ENCODE data around the gene AAMP. TPM values are rescaled to one million over a fixed set of nuclear protein-coding genes. Genes with fewer than 3 reads are reported as not detected.
"Not testable (repeated sequence)": the region's sequence is repeated elsewhere in the genome, so short reads cannot be mapped to it uniquely, and the experiment has no call there.

AAMP gene
- polyA plus RNA-seq, 12 donors, result 74.7 to 93.4 (median 82.9) TPM; not detected in 1

- DNase-seq, result no peak
These were observed 8.0 kb upstream of the AAMP start for GRCh38 chr2:218277921-218278320.

- DNase-seq, result no peak
These were observed 7.2 kb upstream of the AAMP start for GRCh38 chr2:218276986-218277755.

DNA sequence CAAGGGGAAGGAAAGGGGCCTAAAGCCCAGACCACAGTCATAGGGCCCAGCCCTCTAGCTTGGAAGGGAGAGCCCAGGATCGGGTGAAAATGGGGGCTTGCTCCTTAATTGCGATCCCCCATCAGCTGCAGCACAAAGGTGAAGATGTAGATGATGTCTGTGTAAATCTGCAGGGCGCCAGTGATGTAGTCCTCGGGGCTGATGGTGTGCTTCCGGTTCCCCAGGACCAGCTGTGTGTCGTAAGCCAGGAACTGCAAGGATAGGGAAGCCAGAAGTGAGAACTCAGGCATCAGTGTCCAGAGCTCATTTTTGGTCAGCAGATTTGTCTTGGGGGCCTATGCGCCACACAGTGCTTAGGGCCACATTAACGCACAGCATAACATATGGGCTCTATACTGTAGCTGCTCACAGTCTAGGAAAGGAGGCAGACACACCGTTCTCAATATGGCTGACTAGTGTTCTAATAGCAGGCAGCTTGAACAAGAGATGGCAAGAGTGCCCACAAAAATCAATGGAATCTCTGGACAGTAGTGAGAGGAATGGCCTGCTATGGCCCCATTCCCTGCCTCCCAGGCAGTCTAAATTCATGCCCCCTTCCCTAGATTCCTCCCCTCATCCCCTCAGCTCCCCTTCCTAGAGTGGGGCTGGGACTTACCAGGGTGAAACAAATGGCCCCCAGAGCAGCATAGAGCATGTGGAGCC, 5.6 kb upstream of the AAMP start:
- no peak for DNase-seq

DNA sequence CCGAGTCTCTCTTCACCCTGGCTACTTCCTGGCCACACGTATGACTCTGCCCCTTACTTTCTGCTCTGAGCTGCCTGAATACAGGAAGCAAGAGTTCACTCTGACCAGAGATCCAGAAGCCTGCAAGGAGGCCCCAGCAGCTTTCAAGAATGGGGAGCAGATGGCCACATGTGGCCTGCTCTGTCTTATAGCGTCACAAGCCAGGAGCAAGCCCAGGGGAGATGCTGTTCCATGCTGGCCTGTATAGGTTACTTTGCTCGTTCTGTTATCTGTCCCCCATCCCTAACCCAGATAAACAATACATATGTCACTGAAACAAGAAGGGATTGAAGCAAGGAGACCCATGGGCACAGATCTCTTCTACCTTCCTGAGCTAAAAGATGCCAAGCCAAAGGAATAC, 4.6 kb upstream of the AAMP start:
- no peak for DNase-seq

GRCh38 chr2:218273908-218274249, 3.9 kb upstream of the AAMP start:
- no peak for DNase-seq

DNA sequence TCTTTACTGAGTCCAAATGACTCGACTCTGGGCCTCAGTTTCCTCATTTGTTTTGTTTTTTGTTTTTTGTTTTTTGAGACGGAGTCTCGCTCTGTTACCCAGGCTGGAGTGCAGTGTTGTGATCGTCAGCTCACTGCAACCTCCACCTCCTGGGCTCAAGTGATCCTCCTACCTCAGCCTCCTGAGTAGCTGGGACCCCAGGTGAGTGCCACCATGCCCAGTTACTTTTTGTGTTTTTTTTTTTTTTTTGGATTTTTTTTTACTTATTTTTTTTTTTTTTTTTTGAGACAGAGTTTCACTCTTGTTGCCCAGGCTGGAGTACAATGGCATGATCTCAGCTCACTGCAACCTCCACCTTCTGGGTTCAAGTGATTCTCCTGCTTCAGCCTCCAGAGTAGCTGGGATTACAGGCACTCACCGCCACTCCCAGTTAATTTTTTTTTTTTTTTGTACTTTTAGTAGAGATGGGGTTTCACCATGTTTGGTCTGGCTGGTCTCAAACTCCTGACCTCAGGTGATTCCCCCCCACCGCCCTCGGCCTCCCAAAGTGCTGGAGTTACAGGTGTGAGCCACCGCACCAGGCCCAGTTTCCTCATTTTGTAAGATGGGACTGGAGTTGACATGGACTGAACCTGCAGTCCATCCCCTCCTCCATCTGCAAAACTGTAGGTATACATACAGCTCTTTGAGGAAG, 3.4 kb upstream of the AAMP start:
- DNase-seq, result not testable (repeated sequence)

- DNase-seq, result peak; percentile 83
These were observed 2.7 kb upstream of the AAMP start for GRCh38 chr2:218272531-218273212.

DNA sequence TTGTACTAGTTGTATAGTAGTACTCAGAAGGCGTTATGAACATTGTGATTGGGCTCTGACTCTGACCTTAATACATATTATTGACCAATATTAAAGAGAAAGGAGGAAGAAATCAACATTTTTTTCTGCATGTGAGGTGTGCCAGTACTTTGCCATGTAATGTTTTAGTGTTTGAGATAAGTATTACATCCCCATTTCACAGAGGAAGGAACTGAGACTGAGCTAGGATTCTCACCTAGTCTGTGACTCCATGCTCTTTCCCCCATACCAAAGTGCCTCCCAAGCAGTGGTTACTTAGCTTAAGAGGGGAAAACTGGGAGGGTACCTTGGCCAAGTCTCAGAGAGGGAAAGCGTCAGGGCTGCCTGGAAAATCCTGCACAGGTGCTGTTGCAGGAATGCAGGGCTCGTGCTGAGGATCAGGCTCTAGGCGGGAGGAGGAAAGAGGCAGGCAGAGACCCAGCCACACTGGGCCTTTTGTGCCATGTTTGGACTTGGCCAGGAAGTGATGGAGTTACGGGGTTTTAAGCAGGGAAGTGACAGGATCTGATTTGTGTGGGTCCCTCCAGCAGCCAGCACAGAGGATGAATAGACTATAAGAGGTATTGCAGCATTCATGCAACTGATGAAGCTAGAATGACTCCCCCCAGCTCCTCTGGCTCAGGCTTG, 2.1 kb upstream of the AAMP start:
- no peak for DNase-seq

DNA sequence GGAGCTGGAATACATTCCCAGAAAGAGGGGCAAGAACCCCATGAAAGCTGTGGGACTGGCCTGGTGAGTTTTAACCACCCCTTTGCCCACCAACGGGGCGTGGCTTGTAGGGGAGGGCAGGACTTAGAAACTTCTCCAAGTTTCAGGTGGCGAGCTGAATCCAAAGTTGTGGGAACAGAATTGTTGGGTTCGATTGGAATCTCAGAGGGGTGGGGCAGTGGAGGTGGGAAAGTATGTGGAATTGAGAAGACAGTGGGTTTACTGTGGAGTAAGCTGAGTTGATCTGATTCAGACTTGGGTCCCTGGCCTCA, 1.5 kb upstream of the AAMP start:
- DNase-seq, result no peak

DNA sequence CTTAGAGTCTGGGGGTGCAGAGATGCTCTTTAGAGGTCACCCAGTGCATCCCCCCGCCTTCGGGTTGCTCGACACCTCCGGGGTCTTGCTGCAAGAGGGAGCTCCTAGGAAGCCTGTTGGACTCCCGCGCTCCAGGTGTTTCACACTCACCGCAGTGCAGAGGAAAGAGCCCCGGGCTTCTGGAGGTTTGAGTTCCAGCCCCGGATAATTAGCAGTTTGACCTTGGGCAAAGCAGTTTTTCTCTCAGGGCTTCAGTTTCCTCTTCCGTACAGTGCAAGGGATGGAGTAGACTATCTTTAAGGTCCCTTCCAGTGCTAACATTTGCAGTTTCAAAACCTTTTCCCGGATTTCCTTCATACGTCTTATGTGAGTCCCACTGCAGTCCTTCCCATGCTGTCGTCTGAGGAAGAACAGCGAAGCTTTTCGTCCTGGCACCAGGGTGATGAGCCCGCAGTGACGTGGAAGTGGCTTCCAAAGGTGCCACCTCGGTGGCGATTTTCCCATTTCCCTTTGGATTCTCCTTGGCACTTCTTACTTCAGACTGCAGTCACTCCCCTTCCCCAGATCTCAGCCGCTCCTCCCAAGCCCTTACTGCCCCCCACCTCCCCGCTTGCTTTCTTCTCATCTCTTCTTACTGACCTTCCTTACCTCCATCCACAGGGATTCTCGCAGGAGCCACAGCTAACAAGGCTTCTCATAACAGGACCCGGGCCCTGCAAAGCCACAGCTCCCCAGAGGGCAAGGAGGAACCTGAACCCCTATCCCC, 967 bp upstream of the AAMP start:
- no peak for DNase-seq

GRCh38 chr2:218267259-218267658, 2.7 kb downstream of the AAMP start:
- no peak for DNase-seq

GRCh38 chr2:218266316-218266979, 3.5 kb downstream of the AAMP start:
- no peak for DNase-seq

DNA sequence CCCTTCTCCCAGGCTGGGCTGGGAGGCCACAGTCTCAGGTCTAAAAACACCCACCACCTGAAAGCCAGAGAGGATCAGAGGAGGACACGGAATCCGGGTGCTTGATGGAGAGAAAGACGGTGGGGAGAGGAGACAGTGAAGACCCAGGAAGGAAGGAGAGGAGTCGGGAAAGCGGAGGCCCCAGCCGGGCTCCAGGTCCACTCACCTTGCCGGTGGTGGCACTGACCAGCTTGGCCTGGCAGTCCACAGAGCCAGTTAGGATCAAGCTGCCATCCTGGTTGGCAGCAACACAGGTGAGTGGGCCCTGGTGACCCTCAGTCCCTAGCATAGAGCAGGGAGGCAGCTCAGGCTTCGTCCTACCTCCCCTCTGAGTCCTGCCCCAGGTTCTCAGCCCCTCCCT, 4.3 kb downstream of the AAMP start:
- DNase-seq, result no peak

DNA sequence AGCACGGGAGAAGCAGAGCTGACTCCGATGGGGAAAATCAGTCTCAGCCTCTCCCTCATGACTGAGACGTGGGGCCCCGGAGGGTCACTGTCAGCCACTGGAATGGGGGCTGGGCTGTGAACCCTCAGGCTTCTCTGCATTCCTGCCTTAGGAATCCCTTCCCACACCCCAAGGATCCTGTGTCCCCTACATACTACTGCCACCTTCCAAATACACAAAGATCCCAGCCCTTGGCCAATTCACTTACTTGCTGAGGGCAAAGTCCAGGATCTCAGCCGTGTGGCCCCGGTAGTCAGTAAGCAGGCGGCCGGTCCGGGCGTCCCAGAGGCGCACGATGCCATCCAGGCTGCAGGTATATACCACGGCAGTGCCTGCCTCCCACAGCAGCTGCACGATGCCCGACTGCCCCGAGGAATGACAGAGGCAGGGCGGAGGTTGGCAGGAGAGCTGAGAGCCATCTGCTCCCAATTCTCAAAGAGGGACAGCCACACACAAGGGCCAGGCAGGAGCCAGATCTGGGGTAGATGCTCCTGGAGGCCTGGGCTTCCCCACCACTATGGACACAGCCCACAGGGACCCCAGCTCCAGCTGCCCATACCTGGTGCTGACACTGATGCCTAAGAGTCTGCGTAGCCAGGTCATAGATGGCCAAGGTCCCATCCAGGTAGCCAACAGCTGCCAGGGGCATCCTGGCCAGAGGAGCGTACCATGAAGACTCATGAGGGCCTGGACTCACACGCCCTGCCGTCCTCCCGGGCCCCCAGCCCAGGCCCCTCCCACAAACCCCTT, 5.0 kb downstream of the AAMP start:
- DNase-seq, result no peak

- DNase-seq, result no peak
These were observed 5.9 kb downstream of the AAMP start for GRCh38 chr2:218263817-218264641.

DNA sequence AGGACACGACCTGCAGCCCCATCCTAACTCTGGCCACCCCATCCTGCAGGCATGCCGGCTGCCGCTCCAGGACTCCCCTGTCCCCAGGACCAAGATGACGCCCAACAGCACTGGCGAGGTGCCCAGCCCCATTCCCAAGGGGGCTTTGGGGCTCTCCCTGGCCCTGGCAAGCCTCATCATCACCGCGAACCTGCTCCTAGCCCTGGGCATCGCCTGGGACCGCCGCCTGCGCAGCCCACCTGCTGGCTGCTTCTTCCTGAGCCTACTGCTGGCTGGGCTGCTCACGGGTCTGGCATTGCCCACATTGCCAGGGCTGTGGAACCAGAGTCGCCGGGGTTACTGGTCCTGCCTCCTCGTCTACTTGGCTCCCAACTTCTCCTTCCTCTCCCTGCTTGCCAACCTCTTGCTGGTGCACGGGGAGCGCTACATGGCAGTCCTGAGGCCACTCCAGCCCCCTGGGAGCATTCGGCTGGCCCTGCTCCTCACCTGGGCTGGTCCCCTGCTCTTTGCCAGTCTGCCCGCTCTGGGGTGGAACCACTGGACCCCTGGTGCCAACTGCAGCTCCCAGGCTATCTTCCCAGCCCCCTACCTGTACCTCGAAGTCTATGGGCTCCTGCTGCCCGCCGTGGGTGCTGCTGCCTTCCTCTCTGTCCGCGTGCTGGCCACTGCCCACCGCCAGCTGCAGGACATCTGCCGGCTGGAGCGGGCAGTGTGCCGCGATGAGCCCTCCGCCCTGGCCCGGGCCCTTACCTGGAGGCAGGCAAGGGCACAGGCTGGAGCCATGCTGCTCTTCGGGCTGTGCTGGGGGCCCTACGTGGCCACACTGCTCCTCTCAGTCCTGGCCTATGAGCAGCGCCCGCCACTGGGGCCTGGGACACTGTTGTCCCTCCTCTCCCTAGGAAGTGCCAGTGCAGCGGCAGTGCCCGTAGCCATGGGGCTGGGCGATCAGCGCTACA, 7.0 kb downstream of the AAMP start:
- no peak for DNase-seq

DNA sequence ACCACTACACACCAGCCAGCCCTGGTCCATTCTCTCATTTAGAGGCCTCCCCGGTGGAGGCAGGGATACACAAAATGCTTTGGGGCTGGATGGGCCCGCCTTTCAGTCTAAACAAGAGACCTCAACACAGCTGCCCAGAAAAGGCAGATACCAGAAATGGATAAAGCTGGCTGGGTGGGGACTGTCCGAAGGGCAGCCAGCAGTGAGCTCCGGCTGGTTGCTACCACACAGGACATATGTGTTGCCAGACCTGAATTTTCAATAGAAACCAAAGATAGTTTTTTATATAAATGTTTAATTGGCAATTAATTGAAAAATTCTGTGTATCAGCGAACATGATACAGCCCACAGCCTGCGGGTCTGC, 7.7 kb downstream of the AAMP start:
- DNase-seq, result no peak

Measured in muscle of arm (tissue), 12 donors.